Effector memory CD4-positive, alpha-beta T cell (primary cell): Measurements from ENCODE around the gene POTEB.
"Not testable (repeated sequence)": the region's sequence is repeated elsewhere in the genome, so short reads cannot be mapped to it uniquely, and the experiment has no call there.

Experiments
- DNase-seq, 3 donors: peaks; one replicate each; pipeline ENCODE4 v3.0.0-alpha.2; 2020
- H3K27ac ChIP-seq: 2 replicates; pipeline ENCODE4 v1.7.0; 2013; ENCODE audit warnings: mild to moderate bottlenecking, low read length, moderate library complexity; ENCODE audit not compliant: insufficient read depth, poor library complexity, severe bottlenecking
- H3K27me3 ChIP-seq: replicated peaks from 2 replicates; pipeline ENCODE4 v1.7.0; 2013; ENCODE audit warnings: mild to moderate bottlenecking, low read length; ENCODE audit not compliant: insufficient read depth, control insufficient read depth, poor library complexity, severe bottlenecking
- H3K36me3 ChIP-seq: 2 replicates; pipeline ENCODE4 v1.7.0; 2013; ENCODE audit warnings: mild to moderate bottlenecking, low read length, moderate library complexity; ENCODE audit not compliant: control insufficient read depth, insufficient read depth
- H3K4me1 ChIP-seq: 2 replicates; pipeline ENCODE4 v1.7.0; 2013; ENCODE audit warnings: low read length, mild to moderate bottlenecking; ENCODE audit not compliant: control insufficient read depth, insufficient read depth, poor library complexity, severe bottlenecking
- H3K4me3 ChIP-seq: 2 replicates; pipeline ENCODE4 v1.7.0; 2013; ENCODE audit warnings: low read length, low read depth, mild to moderate bottlenecking; ENCODE audit not compliant: insufficient read depth, poor library complexity, severe bottlenecking
- H3K9me3 ChIP-seq: 2 replicates; pipeline ENCODE4 v1.7.0; 2013; ENCODE audit warnings: mild to moderate bottlenecking, low read length, moderate library complexity; ENCODE audit not compliant: control insufficient read depth
- total RNA-seq, 3 donors: gene quantifications; one replicate each; lab custom pipeline; 2026; lab: John Stamatoyannopoulos, UW

Gene POTEB
- 0 reads per million in 3 donors for total RNA-seq

DNA sequence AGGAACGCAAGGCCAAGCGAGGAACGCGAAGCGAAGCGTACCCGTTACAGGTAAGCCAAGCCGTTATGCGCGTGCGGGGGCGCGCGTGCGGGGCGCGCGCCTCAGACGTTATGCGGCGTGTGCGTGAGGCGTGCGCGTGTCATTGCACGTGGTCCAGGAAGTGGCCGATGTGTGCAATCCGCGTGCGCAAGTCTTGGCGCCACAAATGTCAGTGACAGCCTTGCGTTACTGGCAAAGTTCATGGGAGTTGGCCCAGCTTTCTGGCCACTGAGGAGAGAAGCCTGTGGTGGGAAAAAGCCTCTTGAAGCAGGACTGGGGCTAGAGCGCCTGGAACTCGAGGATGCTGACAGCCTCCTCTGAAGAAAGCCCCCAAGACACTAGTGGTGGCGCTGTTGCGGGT lies at the start of gene POTEB:
POTEB (minus strand) TSS at position 101 of the 400 bp plus-strand sequence. CDS start 489 bp downstream, outside the sequence.
- not testable (repeated sequence) for H3K27ac ChIP-seq, H3K4me3 ChIP-seq, H3K36me3 ChIP-seq, H3K4me1 ChIP-seq, H3K27me3 ChIP-seq, H3K9me3 ChIP-seq, DNase-seq

- not testable (repeated sequence) for H3K36me3 ChIP-seq, H3K9me3 ChIP-seq, H3K27ac ChIP-seq, H3K4me3 ChIP-seq, H3K4me1 ChIP-seq, DNase-seq, H3K27me3 ChIP-seq
Observed at GRCh38 chr15:21890955-21891354, 13.4 kb upstream of the POTEB start.

- DNase-seq, H3K27me3 ChIP-seq, H3K9me3 ChIP-seq, H3K4me1 ChIP-seq, H3K36me3 ChIP-seq, H3K27ac ChIP-seq, H3K4me3 ChIP-seq: not testable (repeated sequence)
Observed at GRCh38 chr15:21889542-21889941, 12.0 kb upstream of the POTEB start.

DNA sequence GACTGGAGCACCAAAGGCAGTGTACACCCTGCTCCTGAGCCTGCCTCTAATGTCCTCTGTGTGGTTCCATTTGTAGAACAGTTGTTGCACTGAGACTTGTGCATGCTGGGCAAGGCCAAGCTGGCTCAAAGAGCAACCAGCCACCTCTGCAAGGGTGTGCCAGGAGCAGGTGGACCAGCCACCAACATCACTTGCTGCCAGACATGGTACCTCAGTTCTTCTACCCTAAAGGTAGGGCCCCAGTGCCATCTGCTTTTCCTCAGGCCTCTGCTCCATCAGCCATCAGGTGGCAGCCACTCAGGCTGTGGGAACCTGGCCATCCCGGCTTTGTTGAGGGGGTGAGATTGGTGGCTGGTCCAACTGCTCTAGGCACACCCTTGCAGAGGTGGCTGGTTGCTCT lies 38.7 kb downstream of the POTEB start:
- H3K27me3 ChIP-seq, DNase-seq, H3K4me3 ChIP-seq, H3K9me3 ChIP-seq, H3K36me3 ChIP-seq, H3K27ac ChIP-seq, H3K4me1 ChIP-seq: not testable (repeated sequence)
